C4-2B (cell line): Measurements from ENCODE around the gene AQP9.

Experiments used
- CTCF ChIP-seq: fragments of 450-650 bp; conservative IDR thresholded peaks from 2 replicates; pipeline ENCODE4 v1.5.1; 2017; ENCODE audit warnings: mild to moderate bottlenecking
- ZFX ChIP-seq: fragments of 450-650 bp; IDR thresholded peaks from 2 replicates; pipeline ENCODE4 v1.6.1; 2017

- no peak for TF ChIP-seq CTCF
- TF ChIP-seq ZFX, result no peak
Observed at GRCh38 chr15:58206151-58206550, 68.0 kb downstream of the AQP9 start.
